Kidney (tissue), 14 donors: Measurements from ENCODE around the gene RFX7. TPM values are rescaled to one million over a fixed set of nuclear protein-coding genes. Genes with fewer than 3 reads are reported as not detected.

Experiments
- DNase-seq, 5 donors: peaks; one replicate each; pipeline ENCODE4 v3.0.0-alpha.2; 2013 to 2020
- FAIRE-seq: peaks from 2 replicates; lab custom pipeline; 2012; peaks lifted over from hg19 to GRCh38; lab: Jason Lieb, UNC
- H3K27ac ChIP-seq, 2 donors: one replicate each; pipeline ENCODE4 v1.7.0; 2013; ENCODE audit warnings: low read depth in 2 of 2, low read length in 2 of 2, inconsistent platforms in 1 of 2
- H3K27me3 ChIP-seq: one replicate; pipeline ENCODE4 v1.7.1; 2013; ENCODE audit warnings: low read length, inconsistent platforms; ENCODE audit not compliant: control insufficient read depth, insufficient read depth
- H3K36me3 ChIP-seq, 3 donors: one replicate each; pipeline versions ENCODE4 v1.7.0 to v1.7.1; 2013; ENCODE audit warnings: low read length in 3 of 3, control low read depth in 1 of 3, inconsistent platforms in 1 of 3; ENCODE audit not compliant: insufficient read depth in 3 of 3, control insufficient read depth in 2 of 3
- H3K4me1 ChIP-seq, 3 donors: one replicate each; pipeline versions ENCODE4 v1.7.0 to v1.7.1; 2013; ENCODE audit warnings: low read length in 3 of 3, inconsistent platforms in 1 of 3, low read depth in 1 of 3; ENCODE audit not compliant: control insufficient read depth in 2 of 3, insufficient read depth in 2 of 3
- H3K4me3 ChIP-seq, 3 donors: one replicate each; pipeline versions ENCODE4 v1.7.0 to v1.8.1; 2013; ENCODE audit warnings: low read length in 3 of 3, control low read depth in 1 of 3, inconsistent platforms in 1 of 3
- H3K9ac ChIP-seq, 3 donors: one replicate each; pipeline versions ENCODE4 v1.7.0 to v1.7.1; 2013; ENCODE audit warnings: low read length in 3 of 3, control low read depth in 1 of 3, inconsistent platforms in 1 of 3
- H3K9me3 ChIP-seq, 3 donors: one replicate each; pipeline versions ENCODE4 v1.7.0 to v1.7.1; 2013; ENCODE audit warnings: low read length in 3 of 3, control low read depth in 1 of 3, inconsistent platforms in 1 of 3; ENCODE audit not compliant: control insufficient read depth in 2 of 3, insufficient read depth in 1 of 3
- CTCF ChIP-seq: IDR thresholded peaks from 3 replicates; pipeline ENCODE4 v1.5.1; 2012; ENCODE audit warnings: mild to moderate bottlenecking, moderate library complexity, borderline replicate concordance; ENCODE audit not compliant: insufficient read depth; ENCODE audit errors: extremely low read depth
- intact Hi-C: fragments of 100-400 bp; cut with DNase I; formaldehyde crosslinking; loops from one replicate; pipeline ENCODE4 v1.11.1; 2022
- polyA plus RNA-seq: library from polyadenylated mRNA; stranded (reverse); fragments of 350-450 nt; fragmentation: Illumina TruSeq; extraction: RNeasy Lipid Tissue Mini Kit (QIAGEN cat#74804); gene quantifications from one replicate; pipeline ENCODE4 v1.2.3, GENCODE V29; 2014; ENCODE audit warnings: low read depth, low replicate concordance; ENCODE audit not compliant: insufficient read depth
- total RNA-seq: library from RNA; stranded (reverse); fragmentation: NEBNext Ultra II Directional; extraction: Animal tissue kit (Norgen Biotek cat#: 25700); gene quantifications from one replicate; pipeline ENCODE4 v1.2.1, GENCODE V29; 2021
- donor health status: control.
- donor health status: control.
- donor health status: control.
- donor health status: control.
- donor health status: control.
- donor health status: DM: yes; HTN: yes; CAD: no.
- donor health status: Normal renal cell carcinoma (clear cell type).

RFX7 gene
- total and polyA plus RNA-seq, 2 donors from 2014 or later, result 1.6 to 15.2 TPM

- Histone ChIP-seq H3K4me1 (no peaks in the 10 kb centered on the region), H3K27me3 (no peaks in the 10 kb centered on the region), H3K9me3 (no peaks in the 10 kb centered on the region), H3K9ac (no peak overlapping the region), H3K36me3 (peaks cover 0 to 10% (median 2%) of the 10 kb centered on the region in 3 donors), H3K27ac (no peak overlapping the region), H3K4me3 (no peak overlapping the region)
- FAIRE-seq (no peak), DNase-seq (no peak)
- TF ChIP-seq CTCF, result no peak
- intact Hi-C loops, result no loop called here
These were observed 66.7 kb downstream of the RFX7 start for GRCh38 chr15:56176996-56177395.

GRCh38 chr15:56175788-56176187, 67.9 kb downstream of the RFX7 start:
- no peaks in the 10 kb centered on the region for H3K9me3 ChIP-seq
- no peak for DNase-seq
- no peak for FAIRE-seq

GRCh38 chr15:56174649-56175048, 69.0 kb downstream of the RFX7 start:
- no peak overlapping the region for H3K9ac ChIP-seq
- no peak for DNase-seq
- no peaks in the 10 kb centered on the region for H3K9me3 ChIP-seq
- no peak overlapping the region for H3K4me3 ChIP-seq
- no peaks in the 10 kb centered on the region for H3K4me1 ChIP-seq
- H3K36me3 ChIP-seq, result peaks cover 2 to 10% (median 2%) of the 10 kb centered on the region in 3 donors
- TF ChIP-seq CTCF, result no peak
- intact Hi-C loops, result no loop called here
- no peak overlapping the region for H3K27ac ChIP-seq
- no peak for FAIRE-seq
- no peaks in the 10 kb centered on the region for H3K27me3 ChIP-seq

More at GRCh38 chr15:56175788-56176187, 67.9 kb downstream of the RFX7 start:
- Histone ChIP-seq H3K4me1 (no peaks in the 10 kb centered on the region), H3K27ac (no peak overlapping the region), H3K4me3 (no peak overlapping the region), H3K9ac (no peak overlapping the region), H3K36me3 (peaks cover 2 to 10% (median 2%) of the 10 kb centered on the region in 3 donors), H3K27me3 (no peaks in the 10 kb centered on the region)
- intact Hi-C loops, result no loop called here
- no peak for TF ChIP-seq CTCF

GRCh38 chr15:56168394-56168793, 75.3 kb downstream of the RFX7 start:
- no peak for DNase-seq
- no peak for TF ChIP-seq CTCF
- Histone ChIP-seq H3K36me3 (peaks cover 2 to 10% (median 2%) of the 10 kb centered on the region in 3 donors), H3K9me3 (no peaks in the 10 kb centered on the region), H3K4me3 (no peak overlapping the region), H3K4me1 (no peaks in the 10 kb centered on the region), H3K27me3 (no peaks in the 10 kb centered on the region), H3K27ac (no peak overlapping the region), H3K9ac (no peak overlapping the region)
- FAIRE-seq, result no peak
- intact Hi-C loops, result no loop called here
